ENCODE results near the gene NF2.
"Not testable (repeated sequence)": the region's sequence is repeated elsewhere in the genome, so short reads cannot be mapped to it uniquely, and the experiment has no call there.

Gene NF2

DNA sequence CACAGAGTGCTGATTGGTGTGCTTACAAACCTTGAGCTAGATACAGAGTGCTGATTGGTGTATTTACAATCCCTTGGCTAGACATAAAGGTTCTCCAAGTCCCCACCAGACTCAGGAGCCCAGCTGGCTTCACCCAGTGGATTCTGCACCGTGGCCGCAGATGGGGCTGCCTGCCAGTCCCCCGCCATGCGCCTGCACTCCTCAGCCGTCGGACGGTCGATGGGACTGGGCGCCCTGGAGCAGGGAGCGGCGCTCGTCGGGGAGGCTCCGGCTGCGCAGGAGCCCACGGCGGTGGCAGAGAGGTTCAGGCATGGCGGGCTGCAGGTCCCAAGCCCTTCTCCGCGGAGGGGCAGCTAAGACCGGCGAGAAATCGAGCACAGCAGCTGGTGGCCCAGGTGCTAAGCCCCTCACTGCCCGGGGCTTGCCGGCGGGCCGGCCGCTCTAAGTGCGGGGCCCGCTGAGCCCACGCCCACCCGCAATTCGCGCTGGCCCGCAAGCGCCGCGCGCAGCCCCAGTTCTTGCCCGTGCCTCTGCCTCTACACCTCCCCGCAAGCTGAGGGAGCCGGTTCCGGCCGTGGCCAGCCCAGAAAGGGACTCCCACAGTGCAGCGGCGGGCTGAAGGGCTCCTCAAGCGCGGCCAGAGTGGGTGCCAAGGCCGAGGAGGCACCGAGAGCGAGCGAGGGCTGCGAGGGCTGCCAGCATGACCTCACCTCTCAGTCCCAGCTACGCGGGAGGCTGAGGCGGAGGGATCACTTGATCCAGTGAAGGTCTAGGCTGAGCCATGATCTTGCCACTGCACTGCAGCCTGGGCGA, 5.4 kb upstream of the NF2 start:
- DNase-seq: not testable (repeated sequence)

DNA sequence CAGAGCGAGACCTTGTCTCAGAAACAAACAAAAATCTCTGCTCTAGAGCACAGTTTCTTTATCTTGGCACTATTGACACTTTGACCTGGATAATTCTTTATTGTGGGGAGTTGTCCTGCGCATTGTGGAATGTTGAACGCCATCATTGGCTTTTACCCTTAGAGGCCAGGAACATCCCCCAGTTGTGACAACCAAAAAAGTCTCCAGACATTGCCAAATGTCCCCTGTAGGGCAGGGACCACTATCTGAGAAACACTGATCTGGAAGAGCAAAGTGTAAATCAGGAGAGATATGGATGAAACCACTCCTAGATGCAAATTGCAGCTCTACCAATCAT, 4.8 kb upstream of the NF2 start:
- no peak for DNase-seq

DNA sequence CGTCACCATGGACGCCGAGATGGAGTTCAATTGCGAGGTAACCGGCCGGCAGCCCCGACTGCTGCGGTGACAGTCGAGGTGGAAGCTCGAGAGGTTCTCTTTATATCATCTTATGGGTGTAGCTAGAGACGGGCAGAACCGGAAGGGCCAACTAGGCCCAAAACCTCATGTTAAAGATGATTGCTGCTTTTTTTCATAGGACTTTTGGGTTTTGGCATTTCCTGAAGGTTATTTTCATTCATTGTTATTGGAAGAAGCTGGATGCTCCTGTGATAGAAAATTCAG, 585 bp downstream of the NF2 start:
- DNase-seq: no peak

DNA sequence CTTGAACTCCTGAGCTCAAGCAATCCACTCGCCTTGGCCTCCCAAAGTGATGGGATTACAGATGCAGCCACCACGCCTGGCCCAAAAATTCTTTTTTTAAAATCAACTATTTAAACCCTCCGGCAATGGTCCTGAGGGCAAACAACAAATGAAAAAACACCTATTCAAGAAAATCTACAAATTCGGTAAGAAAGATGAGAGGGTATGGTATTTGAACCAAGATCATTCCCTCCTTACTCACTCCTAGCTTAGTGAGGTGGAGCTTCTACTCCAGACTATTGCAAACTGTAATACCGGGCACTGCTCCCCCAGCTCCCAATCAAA, 2.1 kb downstream of the NF2 start:
- DNase-seq: no peak

DNA sequence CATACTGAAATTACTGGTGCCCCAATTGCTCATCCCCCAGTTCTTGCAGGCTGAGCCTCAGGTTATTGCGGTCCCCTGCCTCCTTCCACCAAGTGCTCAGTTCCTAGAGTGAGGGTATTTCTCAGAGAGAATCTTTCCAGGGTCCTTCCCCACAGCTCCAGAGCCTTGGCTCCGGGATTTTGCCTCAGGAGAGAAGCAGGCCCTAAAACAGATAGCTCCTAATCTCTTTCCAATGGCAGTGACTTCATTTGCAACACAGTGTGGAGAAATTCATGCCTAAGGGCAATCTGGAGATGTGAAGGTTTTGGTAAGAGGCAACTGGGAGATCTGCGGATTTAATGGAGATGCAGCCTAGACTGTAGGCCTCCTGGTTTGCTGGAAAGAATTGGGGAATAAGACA, 2.9 kb downstream of the NF2 start:
- no peak for DNase-seq

DNA sequence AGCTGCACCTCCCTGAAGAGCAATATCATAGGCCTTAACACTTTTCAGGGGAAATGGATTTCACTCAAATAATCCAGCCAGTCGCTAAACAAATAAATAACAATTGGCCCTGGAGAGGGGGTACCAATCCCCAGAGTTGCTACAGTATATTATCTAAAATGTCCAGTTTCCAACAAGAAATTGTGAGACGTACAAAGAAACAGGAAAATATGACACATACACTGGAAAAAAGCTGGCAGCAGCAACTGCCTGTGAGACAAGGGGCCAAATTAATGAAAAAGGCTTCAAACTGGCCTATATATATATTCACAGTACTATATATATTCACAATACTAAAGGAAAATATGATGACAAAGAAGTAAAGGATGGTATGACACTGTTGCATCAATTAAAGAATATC, 4.0 kb downstream of the NF2 start:
- DNase-seq: no peak

DNA sequence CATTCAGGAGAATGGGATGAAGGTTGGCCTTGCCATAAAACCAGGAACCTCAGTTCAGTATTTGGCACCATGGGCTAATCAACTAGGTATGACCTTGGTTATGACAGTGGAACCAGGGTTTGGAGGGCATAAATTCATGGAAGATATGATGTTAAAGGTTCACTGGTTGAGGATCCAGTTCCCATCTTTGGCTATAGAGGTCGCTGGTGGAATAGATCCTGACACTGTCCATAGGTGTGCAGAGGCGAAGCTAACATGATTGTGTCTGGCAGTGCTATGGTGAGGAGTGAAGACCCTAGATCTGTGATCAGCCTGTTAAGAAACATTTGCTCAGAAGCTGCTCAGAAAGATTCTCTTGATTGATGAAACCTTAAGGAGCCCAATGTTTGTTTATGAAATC, 5.7 kb downstream of the NF2 start:
- no peak for DNase-seq

DNA sequence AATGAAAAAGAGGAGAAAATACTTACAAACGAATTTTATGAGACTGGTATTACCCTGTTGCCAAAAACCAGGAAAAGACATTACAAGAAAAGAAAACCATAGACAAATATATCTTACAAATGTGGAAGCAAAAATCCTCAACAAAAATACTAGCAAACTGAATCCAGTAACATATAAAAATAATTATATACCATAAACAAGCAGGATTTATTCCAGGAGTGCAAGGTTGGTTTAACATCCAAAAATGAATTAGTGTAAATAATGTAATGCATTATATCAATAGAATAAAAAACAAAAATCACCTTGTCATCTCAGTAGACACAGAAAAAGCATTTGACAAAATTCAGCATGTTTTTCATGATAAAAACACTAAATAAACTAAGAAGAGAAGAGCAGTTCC, 7.3 kb downstream of the NF2 start:
- no peak for DNase-seq

DNA sequence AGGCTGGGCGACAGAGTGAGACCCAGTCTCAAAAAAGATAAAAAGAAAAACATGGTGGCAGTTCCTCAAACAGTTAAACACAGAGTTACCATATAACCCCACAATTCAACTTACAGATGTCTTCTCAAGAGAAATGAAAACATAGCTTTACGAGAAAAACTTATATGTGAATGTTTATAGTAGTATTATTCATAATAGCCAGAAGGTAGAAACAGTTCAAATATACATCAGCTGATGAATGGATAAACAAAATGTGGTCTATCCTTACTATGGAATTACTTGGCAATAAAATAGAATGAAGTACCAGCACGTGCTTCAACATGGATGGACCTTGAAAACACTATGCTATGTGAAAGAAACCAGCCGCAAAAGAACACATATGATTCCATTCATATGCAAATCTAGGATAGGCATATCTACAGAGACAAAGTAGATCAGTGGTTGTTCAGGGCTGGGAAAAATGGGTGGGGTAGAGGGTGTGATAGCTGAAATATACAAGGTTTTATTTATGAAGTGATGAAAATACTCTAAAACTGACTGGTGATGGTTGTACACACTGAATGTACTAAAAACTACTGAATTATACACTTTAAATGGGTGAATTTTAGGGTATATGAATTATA, 12.4 kb downstream of the NF2 start:
- no peak for DNase-seq

DNA sequence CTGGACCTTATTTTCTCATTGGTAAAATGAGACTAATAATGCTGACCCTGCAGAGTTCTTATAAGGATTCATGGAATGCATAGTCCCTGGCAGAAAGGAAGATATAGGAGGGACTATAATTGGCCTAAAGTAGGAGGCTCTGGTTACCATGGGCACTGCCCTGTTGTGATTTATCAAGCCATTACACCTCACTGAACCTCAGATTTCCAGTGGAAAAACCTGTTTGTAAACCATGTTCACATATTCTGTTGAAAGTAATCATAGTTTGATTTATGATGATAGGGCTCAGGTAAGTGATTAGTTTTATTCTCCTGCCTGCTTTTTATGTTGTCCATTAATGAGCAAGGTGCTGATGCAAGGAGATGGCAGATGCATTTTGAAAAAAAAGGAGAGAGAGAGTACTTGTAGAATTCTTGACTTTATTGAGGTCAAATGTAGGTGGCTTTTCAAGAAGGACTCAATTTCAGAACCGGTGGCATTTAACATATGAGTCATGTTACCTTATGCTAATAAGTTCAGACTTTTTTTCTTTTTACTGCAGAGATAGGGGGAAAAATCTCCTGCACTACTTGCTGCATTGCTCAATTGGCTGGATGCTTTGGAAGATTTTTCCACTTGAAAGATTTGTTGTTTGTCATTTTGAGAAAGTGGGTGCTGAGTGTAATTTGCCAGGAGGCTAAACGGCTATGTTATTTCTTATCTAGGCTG, 14.6 kb downstream of the NF2 start:
- DNase-seq: no peak

DNA sequence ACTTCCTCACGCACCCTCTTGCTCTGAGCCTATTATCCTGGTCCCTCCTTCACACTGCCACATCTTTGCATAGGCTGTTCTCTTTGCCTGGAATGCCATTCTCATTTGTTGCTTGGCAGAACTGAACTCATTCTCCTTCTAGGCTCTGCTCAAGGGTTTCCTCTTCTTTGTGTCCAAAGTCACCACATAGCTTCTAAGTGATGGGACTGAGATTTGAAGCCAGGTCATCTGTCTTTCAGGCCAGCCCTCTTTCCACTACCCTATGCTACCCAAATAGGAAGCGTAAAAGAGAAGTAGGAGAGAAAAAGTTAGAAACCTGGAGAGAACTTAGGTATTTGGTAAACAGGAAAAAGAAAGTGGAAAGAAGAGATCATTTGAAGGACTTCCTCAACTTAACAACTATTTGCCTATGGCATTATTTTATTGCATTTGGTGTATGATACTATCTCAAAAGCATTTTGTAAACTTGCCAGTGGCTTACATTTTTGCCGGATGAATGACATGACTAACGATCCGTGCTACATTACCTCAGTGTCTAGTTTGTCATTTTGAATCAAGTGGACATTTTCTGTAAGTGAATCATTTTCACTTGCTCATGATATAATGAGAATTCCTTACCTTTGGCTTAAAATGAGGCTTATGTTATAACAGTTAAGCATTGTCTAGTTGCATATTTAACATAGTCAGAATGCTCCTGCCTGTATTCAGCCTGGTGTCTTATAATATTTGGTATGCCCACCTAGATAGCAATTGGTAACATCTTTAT, 18.5 kb downstream of the NF2 start:
- peak; percentile 97 for DNase-seq

DNA sequence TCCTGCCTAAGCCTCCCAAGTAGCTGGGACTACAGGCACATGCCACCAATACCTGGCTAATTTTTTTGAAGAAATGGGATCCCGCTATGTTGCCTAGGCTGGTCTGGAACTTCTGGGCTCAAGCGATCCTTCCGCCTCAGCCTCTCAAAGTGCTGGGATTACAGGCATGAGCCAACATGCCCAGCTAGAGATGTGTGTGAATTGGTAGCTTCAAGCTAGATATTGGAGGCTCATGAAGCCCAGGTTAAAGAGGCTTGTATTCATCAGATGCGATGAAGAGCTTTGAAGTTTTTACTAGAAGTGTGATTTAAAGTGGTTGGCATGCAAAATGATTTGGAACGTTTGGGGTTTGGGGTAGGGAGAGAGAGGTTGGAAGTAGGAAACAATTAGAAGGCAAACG, 19.6 kb downstream of the NF2 start:
- DNase-seq: no peak

DNA sequence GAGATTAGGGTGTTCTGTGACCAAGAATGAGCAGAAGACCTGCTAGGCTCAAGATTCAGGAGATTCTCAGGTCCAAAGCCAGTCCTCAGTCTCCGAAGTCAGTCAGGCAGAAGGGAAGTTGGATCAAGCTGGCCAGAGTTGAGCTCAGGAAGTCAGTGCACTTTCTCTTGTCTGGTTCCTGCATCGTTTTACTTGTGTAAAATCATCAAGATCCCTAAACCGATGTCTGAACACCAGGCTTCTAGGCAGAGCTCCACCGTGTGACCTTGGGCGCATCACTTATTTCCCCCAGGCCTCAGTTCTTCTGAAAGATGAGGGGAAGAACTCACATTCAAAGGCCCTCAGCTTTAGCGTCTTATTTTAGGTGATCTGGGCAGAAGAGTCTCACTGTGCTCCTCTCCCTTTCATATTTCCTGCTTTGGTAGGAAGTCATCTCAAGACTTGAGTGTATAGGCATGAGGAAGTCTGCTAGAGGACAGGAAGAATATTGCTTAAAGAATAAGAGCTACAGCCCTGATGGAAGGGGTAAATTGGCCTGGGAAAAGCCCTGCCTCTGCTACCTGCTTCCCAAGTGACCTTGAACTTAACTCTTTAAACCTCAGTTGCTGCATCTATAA, 20.2 kb downstream of the NF2 start:
- DNase-seq: no peak

DNA sequence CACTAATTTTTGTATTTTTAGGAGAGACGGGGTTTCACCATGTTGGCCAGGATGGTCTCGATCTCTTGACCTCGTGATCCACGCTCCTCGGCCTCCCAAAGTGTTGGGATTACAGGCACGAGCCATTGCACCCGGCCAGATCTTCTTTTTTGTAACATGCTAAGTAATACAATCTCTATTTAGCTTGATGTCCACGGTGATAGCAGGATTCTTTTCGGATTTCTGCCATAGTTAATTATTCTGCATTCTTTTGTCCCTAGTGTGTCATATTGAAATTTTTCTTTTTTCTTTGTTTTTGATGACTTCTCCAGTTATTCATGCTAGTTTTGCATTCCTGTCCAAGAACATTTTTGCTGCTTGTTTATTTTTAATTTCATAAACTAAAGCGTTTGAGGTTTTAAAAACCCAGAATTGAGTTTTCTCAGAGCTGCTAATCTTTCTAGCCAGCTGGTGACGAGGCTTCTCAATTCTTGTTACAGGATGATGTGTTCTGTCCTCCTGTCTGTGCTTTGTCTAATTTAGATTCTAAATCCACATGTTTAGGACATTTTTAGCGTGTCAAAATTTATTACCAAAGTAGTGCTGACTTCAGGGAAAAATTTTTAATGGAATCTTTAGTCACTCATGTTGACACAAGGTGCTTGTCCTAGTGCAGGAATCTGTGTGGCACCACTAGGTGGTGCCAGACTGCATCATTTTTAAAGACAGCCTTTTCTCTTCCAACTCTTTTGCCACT, 21.8 kb downstream of the NF2 start:
- peak; percentile 84 for DNase-seq

DNA sequence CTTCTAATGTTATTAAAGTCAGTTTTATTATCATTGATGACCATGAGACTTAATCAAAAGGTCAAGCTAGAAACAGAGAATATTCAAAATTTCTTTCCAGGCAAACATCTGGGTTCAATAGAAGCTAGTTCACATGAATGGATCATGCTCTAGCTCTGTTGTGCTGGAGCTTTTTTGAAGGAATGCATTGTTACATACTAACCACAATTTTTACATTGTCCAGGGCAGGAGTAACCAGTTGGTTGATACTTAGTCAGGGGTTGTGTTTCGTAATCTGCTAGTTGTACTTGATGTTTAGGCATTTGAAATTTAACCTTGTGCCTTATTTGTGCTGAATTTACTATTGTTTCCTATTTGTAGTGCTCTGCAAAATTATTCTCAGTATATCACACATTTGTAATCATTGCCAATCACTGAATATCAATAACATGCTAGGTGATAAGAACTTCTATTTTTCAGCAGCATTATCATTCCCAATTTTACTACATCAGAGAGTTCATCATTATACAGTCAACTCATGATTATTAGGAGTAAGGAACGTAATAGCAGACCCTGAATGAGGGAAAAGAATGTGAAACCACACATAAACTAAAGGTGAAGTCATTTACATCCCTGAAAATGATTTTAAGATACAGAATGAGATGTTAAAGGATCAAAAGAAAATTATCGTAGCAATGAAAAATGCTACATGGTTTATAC, 23.2 kb downstream of the NF2 start:
- DNase-seq: peak; percentile 87

DNA sequence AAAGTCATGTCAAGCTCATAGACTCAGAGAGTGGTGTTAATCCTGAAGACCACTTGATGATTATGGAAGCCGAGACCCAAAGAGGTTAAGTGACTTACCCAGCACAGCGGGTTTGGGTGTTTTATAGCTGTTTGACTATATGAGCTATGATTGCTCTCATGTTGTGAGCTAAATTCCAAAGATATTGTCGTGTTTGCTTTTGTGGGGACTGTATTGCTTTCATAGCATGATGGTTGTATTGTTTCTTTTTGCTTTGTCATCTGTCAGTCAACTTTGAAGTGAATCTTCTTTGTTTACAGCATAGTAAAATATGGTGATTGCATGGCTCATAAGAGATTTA, 23.7 kb downstream of the NF2 start:
- no peak for DNase-seq

DNA sequence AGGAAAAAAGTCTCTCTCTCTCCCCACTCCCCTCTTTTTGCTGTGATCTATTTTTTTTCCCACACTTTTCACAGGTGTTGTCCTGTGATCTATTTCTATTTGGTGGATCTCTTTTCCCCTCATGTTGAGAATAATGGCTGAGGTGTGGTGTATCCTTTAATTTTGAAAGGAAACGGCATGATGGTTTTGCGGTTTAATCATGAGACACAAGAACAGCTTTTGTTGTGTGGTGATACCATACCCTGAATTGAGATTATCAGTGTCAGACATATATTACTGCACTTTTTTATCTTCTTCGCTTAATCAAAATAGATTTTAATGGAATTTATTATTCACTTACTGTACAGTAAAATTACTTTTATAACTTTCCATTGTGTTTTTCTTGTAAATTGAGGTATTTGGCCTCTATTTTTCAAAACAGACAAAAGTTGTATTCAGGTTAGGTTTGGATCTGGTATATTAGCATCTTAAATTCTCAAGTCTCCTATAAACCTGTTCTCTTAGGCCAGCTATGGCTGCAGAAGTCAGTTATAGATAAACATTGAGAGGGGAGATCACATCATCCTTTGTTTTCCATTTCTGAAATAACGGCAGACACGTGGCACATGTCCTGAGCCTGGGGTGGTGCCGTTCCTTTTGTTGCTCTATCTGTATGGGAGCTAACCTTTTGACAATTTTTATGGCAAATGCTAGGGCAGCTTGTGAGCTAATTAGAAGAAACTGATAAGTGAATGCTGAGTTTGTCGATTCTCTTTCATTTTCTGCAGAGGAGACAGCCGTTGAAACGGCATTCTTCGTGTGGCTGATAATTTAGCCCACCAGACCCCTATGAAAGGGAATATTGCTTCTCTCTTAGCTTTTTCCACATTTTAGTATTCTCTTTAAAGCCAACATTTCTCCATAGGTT, 25.8 kb downstream of the NF2 start:
- DNase-seq: no peak

DNA sequence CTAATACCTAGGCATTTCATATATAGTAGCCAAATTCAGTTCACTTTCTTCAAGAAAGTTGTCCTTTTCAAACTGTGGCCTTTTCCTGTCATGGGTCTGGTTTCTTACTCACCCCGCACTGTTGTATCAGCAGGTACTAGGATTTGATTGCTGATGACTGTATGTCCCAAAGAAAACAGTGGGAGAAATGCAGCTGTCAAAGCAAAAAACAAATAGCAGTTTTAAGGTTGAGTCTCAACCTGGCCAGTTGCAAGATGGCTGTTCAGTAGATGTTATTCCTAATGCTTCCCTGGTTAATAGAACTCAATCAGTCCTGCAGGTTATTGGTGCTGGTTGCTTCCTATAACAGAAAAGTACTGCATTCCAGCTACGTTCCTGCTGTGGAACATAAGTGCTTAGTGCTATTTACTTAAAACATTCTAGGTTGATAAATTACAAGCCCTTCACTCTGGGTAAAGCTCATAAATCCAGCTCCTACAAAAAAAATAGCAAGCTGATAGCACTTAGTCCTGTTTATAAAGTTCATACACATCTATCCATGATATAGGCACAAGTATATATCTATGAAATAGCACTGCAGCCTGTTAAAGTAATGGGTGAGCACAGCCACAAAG, 26.6 kb downstream of the NF2 start:
- DNase-seq: no peak

DNA sequence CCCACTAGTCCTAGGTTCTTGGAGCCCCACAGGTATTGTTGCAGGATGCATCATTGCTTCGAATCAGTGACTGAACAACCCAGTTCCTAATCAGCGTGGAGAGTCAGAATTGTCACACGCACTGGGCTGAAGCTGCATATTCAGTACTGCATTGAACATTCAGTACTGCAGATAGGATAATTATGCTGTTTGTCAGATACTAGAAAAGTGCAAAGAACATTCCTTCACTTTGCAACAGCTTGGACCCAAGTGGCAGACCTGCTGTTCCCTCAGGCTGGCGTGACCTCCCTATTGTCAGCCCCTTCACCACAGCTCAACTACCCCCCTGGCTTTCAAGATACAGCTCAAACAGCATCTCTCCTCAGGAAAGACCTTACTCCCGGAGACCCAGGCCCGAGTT, 27.6 kb downstream of the NF2 start:
- no peak for DNase-seq

DNA sequence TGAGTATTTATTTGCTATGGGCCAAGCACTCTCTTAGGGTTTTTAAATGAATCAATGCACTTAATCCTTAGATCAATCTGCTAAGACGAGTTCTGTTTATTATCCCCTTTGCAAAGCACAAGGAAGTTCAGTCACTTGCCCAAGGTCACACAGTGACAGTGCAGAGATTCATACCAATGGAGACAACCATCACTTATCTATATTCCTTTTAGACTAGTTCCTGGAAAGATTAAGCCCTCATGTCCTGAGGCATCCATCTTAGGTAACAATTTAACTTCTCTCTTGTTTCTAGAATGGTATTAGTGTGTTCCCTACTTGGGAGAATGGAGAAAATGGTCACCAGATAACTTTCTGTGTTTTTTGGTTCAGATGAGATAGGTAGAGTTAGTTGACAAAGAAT, 28.3 kb downstream of the NF2 start:
- no peak for DNase-seq

All from fibroblast of skin of scalp (primary cell).